GM23248 (cell line): ENCODE data around the gene MORC3.

Experiments
- EZH2 ChIP-seq: fragments of 200-600 bp; sonication (generic); IDR thresholded peaks from 2 replicates; pipeline ENCODE4 v1.6.1; 2018; ENCODE audit warnings: antibody characterized with exemption, mild to moderate bottlenecking; ENCODE audit not compliant: insufficient read depth, poor library complexity, severe bottlenecking
- EZH2phosphoT487 ChIP-seq: fragments of 200-600 bp; sonication (generic); IDR thresholded peaks from 2 replicates; pipeline ENCODE4 v1.6.1; 2018; ENCODE audit warnings: antibody characterized with exemption, moderate library complexity, mild to moderate bottlenecking, low read depth; ENCODE audit not compliant: insufficient read depth

- TF ChIP-seq EZH2: no peak
- TF ChIP-seq EZH2phosphoT487: no peak
These were observed 68.8 kb downstream of the MORC3 start for GRCh38 chr21:36388835-36389234.
